Measurements from ENCODE around the gene HINT3.

DNA sequence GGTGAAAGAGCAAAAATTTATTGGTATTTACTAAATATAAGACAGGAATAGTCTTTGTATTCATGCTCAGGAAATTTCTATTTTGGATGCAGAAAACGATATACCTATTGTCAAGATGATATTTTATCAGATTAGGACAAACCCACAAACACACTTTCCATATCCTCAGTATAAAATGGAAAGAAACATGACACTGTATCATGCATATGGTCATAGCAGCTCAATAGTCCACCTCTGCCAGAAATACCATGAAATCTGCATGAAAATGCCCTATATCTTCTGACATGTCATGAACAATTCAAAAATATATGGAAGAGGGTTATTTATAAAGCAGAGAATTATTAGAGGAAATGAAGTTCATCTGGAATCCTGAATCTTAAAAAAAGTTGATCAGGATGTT is 11.7 kb upstream of the HINT3 start:
- TF ChIP-seq, protein P1, sequence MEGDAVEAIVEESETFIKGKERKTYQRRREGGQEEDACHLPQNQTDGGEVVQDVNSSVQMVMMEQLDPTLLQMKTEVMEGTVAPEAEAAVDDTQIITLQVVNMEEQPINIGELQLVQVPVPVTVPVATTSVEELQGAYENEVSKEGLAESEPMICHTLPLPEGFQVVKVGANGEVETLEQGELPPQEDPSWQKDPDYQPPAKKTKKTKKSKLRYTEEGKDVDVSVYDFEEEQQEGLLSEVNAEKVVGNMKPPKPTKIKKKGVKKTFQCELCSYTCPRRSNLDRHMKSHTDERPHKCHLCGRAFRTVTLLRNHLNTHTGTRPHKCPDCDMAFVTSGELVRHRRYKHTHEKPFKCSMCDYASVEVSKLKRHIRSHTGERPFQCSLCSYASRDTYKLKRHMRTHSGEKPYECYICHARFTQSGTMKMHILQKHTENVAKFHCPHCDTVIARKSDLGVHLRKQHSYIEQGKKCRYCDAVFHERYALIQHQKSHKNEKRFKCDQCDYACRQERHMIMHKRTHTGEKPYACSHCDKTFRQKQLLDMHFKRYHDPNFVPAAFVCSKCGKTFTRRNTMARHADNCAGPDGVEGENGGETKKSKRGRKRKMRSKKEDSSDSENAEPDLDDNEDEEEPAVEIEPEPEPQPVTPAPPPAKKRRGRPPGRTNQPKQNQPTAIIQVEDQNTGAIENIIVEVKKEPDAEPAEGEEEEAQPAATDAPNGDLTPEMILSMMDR (conservative IDR thresholded peaks at IDR 0.05 in 1 of 2, IDR thresholded peaks at IDR 0.05 in 1 of 2; ENCODE audit: extremely low read depth in 1 of 2, insufficient read depth in 1 of 2, low read depth in 1 of 2, low read length in 2 of 2), result no peak
- TF ChIP-seq EZH2 (IDR thresholded peaks at IDR 0.05; ENCODE audit: borderline replicate concordance, low read length), result no peak

All from mammary epithelial cell (primary cell).